Testis (tissue), 2 donors: ENCODE measurements around the gene ZNF574.

Experiments
- CTCF ChIP-seq, 3 experiments: fragments of 450-650 bp in 2 of 3; fragments of 200-600 bp in 1 of 3; sonication (generic) in 1 of 3; IDR thresholded peaks; one replicate each; pipeline ENCODE4 v1.5.1; 2016 to 2019; ENCODE audit warnings: antibody characterized with exemption in 3 of 3, mild to moderate bottlenecking in 2 of 3, moderate library complexity in 1 of 3
- POLR2A ChIP-seq: fragments of 450-650 bp; IDR thresholded peaks from one replicate; pipeline ENCODE4 v1.6.1; 2017; ENCODE audit warnings: antibody characterized with exemption, mild to moderate bottlenecking, moderate library complexity

GRCh38 chr19:42115705-42116104, 39.7 kb downstream of the ZNF574 start:
- no peak for TF ChIP-seq CTCF (IDR thresholded peaks at IDR 0.05)
- TF ChIP-seq POLR2A = no peak
